ENCODE data around the gene NABP2. TPM values are rescaled to one million over a fixed set of nuclear protein-coding genes. Genes with fewer than 3 reads are reported as not detected.
"Not testable (repeated sequence)": the region's sequence is repeated elsewhere in the genome, so short reads cannot be mapped to it uniquely, and the experiment has no call there.

The NABP2 gene
- total RNA-seq, 2 donors from 2014 or later = 11.9 to 16.3 TPM

DNA sequence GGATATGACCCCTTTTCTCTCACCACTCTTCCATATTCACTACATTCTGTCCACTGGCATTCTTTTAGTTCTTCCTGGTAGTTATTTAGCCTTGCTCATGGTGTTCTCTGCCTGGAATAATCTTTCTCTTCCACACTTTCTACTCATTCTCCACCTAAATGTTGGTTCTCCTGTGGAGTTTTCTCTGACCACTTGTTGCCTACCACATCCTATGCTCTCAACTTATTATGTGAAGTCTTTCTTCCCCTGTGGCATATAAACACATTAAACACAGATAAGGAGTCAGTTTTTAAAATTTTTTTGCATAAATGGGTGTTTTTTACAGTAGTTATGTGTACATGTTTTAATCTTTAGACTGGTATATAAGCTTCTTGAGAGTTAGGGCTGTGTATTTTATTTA is 31.6 kb upstream of the NABP2 start:
- H3K36me3 ChIP-seq (replicated peaks in 1 of 2; ENCODE audit: insufficient read depth in 1 of 2, low read depth in 2 of 2) = no peaks in the 10 kb centered on the region
- H3K4me1 ChIP-seq = peaks cover 18% of the 10 kb centered on the region
- intact Hi-C loops (cut with DNase I) = no loop called here
- no peak for TF ChIP-seq POLR2A (IDR thresholded peaks at IDR 0.05)
- ATAC-seq (no peak), DNase-seq (no peak)
- H3K27ac ChIP-seq = no peak overlapping the region
- no peaks in the 10 kb centered on the region for H3K27me3 ChIP-seq
- H3K9me3 ChIP-seq = no peaks in the 10 kb centered on the region
- H3K4me3 ChIP-seq = no peak overlapping the region

DNA sequence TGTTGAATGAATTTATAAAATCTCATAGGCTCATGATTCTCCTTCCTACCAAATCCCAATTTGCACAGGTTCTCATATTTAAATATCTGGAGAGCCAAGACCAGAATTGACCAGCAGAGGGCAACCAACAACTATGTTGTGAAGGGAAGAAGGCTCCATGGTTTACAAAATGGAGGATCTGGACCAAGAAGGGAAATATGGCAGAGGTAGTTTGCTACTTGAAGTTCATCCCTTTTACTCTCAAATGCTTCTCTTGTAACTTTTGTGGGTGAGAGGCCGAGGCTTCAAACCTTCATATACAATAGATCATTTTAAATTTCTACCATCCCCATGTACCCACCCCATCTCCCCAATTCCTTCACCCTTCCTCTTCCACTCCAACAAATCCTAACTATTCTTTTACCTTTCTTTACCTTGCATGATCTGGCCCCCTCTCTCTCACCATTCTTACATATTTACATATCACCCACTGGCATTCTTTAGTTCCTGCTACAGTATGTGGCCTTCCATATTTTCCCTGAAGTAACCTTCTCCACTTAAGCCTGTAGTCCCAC is 31.0 kb upstream of the NABP2 start:
- TF ChIP-seq, protein P1, sequence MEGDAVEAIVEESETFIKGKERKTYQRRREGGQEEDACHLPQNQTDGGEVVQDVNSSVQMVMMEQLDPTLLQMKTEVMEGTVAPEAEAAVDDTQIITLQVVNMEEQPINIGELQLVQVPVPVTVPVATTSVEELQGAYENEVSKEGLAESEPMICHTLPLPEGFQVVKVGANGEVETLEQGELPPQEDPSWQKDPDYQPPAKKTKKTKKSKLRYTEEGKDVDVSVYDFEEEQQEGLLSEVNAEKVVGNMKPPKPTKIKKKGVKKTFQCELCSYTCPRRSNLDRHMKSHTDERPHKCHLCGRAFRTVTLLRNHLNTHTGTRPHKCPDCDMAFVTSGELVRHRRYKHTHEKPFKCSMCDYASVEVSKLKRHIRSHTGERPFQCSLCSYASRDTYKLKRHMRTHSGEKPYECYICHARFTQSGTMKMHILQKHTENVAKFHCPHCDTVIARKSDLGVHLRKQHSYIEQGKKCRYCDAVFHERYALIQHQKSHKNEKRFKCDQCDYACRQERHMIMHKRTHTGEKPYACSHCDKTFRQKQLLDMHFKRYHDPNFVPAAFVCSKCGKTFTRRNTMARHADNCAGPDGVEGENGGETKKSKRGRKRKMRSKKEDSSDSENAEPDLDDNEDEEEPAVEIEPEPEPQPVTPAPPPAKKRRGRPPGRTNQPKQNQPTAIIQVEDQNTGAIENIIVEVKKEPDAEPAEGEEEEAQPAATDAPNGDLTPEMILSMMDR (IDR thresholded peaks at IDR 0.05) = peak; percentile 64 to 94 (median 90)
- TF ChIP-seq POLR2A (IDR thresholded peaks at IDR 0.05) = no peak
- Histone ChIP-seq H3K4me1 (peaks cover 13% of the 10 kb centered on the region), H3K9me3 (no peaks in the 10 kb centered on the region), H3K27me3 (no peaks in the 10 kb centered on the region), H3K27ac (no peak overlapping the region), H3K36me3 (replicated peaks in 1 of 2; ENCODE audit: insufficient read depth in 1 of 2, low read depth in 2 of 2) (no peaks in the 10 kb centered on the region), H3K4me3 (no peak overlapping the region)
- peak; percentile 20 for ATAC-seq
- intact Hi-C loops (cut with DNase I) = no loop called here
- DNase-seq = peak; percentile 85 to 90 (median 86)
- WGBS, 2 donors = 23 to 53% methylated on average over 1 of the region's 1 CpG

DNA sequence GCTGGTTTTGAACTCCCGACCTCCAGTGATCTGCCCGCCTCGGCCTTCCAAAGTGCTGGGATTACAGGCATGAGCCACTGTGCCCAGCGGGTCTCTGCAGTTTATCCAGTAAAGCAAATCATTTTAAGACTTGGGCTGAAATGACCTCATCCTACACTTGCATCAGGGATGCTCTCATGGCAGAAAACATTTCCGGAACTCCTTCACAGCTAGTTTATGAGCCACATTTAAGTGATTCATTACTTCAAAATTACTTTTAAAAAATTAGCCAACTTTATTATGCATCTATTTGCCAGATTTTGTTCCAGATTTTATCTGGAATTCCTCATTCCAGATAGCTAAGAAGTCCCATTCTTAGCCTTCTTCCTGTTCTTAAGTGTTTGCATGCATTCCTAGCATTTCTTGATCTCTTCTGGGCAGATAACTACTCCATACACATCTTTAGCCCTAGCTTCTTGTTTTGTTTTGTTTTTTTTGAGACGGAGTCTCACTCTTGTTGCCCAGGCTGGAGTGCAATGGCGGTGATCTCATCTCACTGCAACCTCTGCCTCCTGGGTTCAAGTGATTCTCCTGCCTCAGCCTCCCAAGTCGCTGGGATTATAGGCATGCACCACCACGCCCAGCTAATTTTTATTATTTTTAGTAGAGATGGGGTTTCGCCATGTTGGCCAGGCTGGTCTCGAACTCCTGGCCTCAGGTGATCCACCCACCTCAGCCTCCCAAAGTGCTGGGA is 27.2 kb upstream of the NABP2 start:
- H3K27ac ChIP-seq; H3K4me1 ChIP-seq; H3K4me3 ChIP-seq; H3K36me3 ChIP-seq (replicated peaks in 1 of 2; ENCODE audit: insufficient read depth in 1 of 2, low read depth in 2 of 2); H3K27me3 ChIP-seq; intact Hi-C loops (cut with DNase I); H3K9me3 ChIP-seq: not testable (repeated sequence)
- DNase-seq (peak in 1 of 4 donors; percentile 10), ATAC-seq (peak; percentile 28)
- WGBS, 2 donors = 74 to 84% methylated on average over 11 of the region's 11 CpGs

DNA sequence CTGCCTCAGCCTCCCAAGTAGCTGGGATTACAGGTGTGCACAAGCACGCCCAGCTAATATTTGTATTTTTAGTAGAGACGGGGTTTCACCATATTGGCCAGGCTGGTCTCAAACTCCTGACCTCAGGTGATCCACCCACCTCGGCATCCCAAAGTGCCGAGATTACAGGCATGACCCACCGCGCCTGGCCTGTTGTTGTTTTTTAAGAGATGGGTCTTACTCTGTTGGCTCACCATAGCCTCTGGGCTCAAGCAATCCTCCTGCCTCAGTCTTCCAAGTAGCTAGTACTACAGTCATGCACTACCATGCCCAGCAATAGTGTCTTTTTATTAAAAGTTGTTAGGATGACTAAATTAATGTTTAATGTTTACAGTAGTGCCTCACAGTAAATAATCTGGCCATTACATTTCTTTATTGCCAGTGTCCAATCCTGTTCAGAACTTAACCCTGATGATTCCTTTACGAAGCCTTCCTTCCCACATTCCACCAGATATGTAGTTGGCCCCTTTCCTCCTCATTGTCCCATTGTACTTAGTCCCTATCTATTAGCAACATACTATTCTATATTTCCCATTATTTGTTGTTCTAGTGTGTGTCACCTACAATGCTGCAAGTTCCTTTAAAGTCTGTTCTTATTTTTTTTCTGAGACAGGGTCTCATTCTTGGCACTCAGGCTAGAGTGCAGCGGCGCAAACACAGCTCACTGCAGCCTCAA is 26.1 kb upstream of the NABP2 start:
- TF ChIP-seq POLR2A (IDR thresholded peaks at IDR 0.05) = no peak
- TF ChIP-seq, protein P1 (IDR thresholded peaks at IDR 0.05) = no peak
- DNase-seq (no peak), ATAC-seq (no peak)
- Histone ChIP-seq H3K4me1 (no peaks in the 10 kb centered on the region), H3K27ac (no peak overlapping the region), H3K27me3 (no peaks in the 10 kb centered on the region), H3K36me3 (replicated peaks in 1 of 2; ENCODE audit: insufficient read depth in 1 of 2, low read depth in 2 of 2) (no peaks in the 10 kb centered on the region), H3K4me3 (no peak overlapping the region), H3K9me3 (no peaks in the 10 kb centered on the region)
- 88% methylated on average over 9 of the region's 9 CpGs for WGBS, 2 donors
- intact Hi-C loops (cut with DNase I) = no loop called here

DNA sequence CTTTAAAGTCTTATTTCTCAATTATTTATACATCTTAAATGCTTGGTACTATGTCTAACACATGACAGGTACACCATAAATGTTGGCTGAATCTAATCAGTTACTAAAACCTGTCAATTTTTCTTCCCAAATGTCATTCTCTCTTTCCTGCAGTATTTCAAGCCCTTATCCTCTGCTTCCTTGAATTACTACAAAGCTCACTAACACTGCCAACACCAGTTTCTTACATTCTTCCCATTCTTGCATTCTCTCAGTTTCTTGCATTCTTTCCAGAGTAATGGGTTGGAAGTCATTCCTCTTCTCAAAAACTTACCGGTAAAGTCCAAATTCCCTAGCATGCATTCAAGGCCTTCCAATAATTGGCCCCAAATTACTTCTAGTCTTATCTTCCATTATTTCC is 25.3 kb upstream of the NABP2 start:
- 84 to 90% methylated on average over 1 of the region's 1 CpG for WGBS, 2 donors
- DNase-seq (no peak), ATAC-seq (no peak)
- H3K27ac ChIP-seq = no peak overlapping the region
- no peaks in the 10 kb centered on the region for H3K36me3 ChIP-seq (replicated peaks in 1 of 2; ENCODE audit: insufficient read depth in 1 of 2, low read depth in 2 of 2)
- H3K27me3 ChIP-seq = no peaks in the 10 kb centered on the region
- TF ChIP-seq POLR2A (IDR thresholded peaks at IDR 0.05) = no peak
- TF ChIP-seq, protein P1 (IDR thresholded peaks at IDR 0.05) = no peak
- no peaks in the 10 kb centered on the region for H3K4me1 ChIP-seq
- H3K9me3 ChIP-seq = no peaks in the 10 kb centered on the region
- H3K4me3 ChIP-seq = no peak overlapping the region
- intact Hi-C loops (cut with DNase I) = no loop called here
